NCI-H2196 treated with DMSO at 0.1 percent for 48 hours (cell line): ENCODE data around the gene LIAS.
A peak's percentile ranks its signal among the peaks of the same experiment; 100 is the strongest.
"Not testable (repeated sequence)": the region's sequence is repeated elsewhere in the genome, so short reads cannot be mapped to it uniquely, and the experiment has no call there.

Source experiments
- DNase-seq: peaks from one replicate; lab custom pipeline; 2025; ENCODE audit not compliant: unreplicated experiment; lab: John Stamatoyannopoulos, UW

The LIAS gene

GRCh38 chr4:39452860-39453587 lies 5.8 kb upstream of the LIAS start:
- DNase-seq = no peak

DNA sequence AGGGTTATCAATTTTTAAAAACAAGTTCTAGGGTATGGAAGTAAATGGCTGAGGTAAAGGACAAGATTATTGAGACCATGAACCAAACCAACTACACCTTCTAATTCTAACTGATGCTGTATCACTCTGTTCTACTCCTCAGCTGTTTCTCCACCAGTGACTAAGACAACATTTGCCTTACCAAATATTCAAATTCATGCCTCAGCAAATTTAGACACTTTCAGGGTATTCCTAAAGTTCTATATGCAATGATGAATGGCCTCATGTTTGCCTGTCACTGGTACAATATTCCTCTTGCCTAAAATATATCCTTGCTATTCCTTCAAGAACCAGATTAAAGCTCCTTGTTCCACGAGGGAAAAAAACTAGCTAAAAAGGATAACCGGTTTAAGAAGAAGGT lies 5.1 kb upstream of the LIAS start:
- DNase-seq = no peak

DNA sequence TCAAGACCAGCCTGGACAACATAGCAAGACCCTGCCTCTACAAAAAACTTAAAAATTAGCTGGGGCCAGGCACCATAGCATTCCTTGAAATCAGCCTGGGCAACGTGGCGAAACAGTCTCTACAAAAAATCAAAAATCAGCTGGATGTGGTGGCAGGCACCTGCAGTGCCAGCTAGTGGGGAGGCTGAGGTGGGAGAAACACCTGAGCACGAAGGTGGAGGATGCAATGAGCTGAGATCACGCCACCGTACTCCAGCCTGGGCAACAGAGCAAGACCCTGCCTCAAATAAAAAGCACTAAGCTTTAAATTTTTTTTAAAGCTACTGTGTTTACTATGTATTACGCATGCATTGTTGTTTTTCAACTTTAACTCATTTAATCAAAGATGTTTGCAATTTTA lies 3.4 kb upstream of the LIAS start:
- DNase-seq = no peak

- DNase-seq = no peak
Measured at GRCh38 chr4:39456946-39457763, 1.7 kb upstream of the LIAS start.

DNA sequence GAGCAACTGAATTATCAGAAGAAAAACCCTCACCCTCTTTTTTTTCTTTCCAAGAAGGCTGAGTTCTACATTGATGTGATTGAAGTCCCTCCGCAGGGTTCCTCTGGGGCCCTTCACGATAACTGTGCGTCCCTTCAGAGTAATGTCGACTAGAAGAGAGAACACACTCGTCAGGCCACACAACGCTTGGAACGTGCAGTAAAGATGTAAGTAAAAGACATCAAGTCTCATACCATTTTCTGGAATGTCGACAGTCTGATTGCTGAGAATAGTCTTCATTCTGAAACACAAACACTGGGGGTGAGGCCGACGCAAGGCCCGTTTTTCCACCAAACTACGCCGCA lies 723 bp upstream of the LIAS start:
- DNase-seq = not testable (repeated sequence)

DNA sequence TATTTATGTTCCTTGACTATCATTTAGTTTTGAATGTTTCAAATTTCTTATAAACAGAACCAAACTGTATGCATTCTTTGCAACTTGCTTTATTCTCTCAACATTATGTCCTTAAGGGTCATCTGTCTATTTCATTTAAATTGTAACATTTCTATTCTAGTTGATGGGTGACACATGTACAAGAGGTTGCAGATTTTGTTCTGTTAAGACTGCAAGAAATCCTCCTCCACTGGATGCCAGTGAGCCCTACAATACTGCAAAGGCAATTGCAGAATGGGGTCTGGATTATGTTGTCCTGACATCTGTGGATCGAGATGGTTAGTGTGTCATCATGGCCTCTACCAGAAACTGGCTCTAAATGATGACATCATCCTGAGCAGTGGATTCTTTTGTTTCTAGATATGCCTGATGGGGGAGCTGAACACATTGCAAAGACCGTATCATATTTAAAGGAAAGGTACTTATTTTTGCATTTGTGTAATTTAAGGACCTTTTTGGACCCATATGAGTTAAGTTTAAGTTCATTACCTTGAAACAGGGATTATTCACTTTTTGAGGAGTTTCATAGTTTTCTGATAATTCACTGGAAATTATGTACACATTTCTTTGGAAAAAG lies 6.1 kb downstream of the LIAS start:
- DNase-seq = no peak

DNA sequence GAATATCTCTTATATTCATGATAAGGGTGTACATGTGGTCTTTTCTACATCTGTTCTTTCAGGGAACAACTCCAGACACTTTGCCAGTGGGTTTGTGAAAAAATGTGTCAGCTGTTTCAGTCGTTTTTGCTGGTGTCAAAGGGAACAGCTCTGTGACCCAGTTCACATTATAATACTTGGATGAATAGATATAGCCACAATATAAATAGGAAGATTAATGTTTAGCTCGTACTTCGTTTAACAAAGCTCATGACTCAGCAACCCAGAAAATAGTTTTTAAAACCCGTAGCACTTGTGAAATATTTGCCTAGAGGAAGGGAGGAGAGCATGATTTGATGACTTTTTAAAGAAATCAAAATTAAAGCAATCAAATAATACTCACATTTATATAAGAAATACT lies 7.9 kb downstream of the LIAS start:
- DNase-seq = no peak

GRCh38 chr4:39467464-39467863 lies 8.6 kb downstream of the LIAS start:
- no peak for DNase-seq

- DNase-seq = peak; percentile 78
Measured at GRCh38 chr4:39469429-39470077, 10.7 kb downstream of the LIAS start.

GRCh38 chr4:39470402-39470801 lies 11.5 kb downstream of the LIAS start:
- DNase-seq = no peak

GRCh38 chr4:39472396-39472795 lies 13.5 kb downstream of the LIAS start:
- DNase-seq = no peak

- no peak for DNase-seq
Measured at GRCh38 chr4:39476187-39476895, 17.5 kb downstream of the LIAS start.

DNA sequence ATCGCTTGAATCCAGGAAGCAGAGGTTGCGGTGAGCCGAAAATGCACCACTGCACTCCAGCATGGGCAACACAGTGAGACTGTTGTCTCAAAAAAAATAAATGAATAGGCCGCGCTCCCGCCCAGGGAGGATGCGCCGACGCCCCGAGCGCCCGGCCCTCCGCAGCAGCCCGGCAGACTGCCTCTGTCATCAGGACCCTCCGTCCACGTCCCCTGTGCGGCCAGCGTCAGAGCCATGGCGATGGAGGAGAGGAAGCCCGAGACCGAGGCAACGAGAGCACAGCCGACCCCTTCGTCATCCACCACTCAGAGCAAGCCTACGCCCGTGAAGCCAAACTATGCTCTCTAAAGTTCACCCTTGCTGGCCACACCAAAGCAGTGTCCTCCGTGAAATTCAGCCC lies 21.4 kb downstream of the LIAS start:
- no peak for DNase-seq

DNA sequence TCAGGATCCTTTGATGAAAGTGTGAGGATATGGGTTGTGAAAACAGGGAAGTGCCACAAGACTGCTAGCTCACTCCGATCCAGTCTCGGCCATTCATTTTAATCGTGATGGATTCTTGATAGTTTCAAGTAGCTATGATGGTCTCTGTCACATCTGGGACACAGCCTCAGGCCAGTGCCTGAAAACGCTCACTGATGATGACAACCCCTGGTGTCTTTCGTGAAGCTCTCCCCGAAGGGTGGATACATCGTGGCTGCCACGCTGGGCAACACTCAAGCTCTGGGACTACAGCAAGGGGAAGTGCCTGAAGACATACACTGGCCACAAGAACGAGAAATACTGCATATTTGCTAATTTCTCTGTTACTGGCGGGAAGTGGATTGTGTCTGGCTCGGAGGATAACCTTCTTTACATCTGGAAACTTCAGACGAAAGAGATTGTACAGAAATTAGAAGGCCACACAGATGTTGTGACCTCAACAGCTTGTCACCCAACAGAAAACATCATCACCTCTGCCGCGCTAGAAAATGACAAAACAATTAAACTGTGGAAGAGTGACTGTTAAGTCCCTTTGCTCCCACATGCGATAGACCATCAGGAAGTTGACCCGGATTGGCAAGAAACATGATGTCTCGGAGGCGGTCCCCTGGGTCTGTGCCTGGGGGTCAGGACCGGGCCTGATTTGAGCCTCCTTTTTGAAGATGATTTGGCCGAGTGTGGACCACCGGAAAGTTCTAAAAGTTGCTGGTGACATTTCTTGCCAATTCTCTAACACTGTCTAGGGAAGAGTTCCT lies 22.2 kb downstream of the LIAS start:
- DNase-seq = no peak

- DNase-seq = no peak
Measured at GRCh38 chr4:39484582-39485272, 25.9 kb downstream of the LIAS start.

DNA sequence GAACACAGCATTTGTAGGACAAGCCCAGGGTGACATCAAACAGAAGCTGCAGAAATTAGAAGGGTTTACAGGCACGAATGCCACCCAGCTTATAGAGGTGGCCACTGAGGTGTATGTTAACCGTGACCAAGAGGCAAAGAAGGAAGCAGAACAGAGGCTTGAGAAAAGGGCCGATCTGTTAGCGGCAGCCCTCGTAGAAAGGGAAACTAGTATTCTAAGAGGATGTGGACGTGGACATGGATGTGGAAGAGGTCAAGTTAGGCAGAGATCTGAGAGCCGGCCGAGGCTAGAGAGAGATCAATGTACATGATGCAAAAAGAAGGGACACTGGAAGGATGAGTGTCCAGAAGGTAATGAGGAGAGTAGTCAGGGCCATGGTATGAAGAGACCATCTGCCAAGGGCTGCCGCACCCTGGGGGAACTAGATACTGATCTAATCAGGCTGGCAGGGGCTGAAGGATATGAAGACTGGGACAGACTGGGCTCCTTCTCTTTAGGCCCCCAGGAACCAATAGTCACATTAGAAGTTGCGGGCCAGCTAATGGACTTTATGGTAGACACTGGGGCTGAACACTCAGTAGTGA lies 27.5 kb downstream of the LIAS start:
- DNase-seq = no peak

- no peak for DNase-seq
Measured at GRCh38 chr4:39490322-39490721, 31.5 kb downstream of the LIAS start.

GRCh38 chr4:39494354-39494753 lies 35.5 kb downstream of the LIAS start:
- DNase-seq = no peak

- no peak for DNase-seq
Measured at GRCh38 chr4:39495446-39496213, 36.8 kb downstream of the LIAS start.
